Esophagus squamous epithelium (tissue), 4 donors: ENCODE results near the gene TXNRD1.

Experiments
- POLR2A ChIP-seq, 4 donors: fragments of 450-650 bp; IDR thresholded peaks; one replicate each; pipeline ENCODE4 v1.6.1; 2017; ENCODE audit warnings: antibody characterized with exemption in 4 of 4, mild to moderate bottlenecking in 4 of 4, moderate library complexity in 3 of 4
- TF ChIP-seq, protein P1 (sequence below), 6 experiments: fragments of 450-650 bp in 4 of 6; fragments of 200-600 bp in 2 of 6; sonication (generic) in 2 of 6; IDR thresholded peaks; one replicate each; pipeline ENCODE4 v1.5.1; 2016 to 2019; ENCODE audit warnings: antibody characterized with exemption in 6 of 6, mild to moderate bottlenecking in 4 of 6, moderate library complexity in 4 of 6

DNA sequence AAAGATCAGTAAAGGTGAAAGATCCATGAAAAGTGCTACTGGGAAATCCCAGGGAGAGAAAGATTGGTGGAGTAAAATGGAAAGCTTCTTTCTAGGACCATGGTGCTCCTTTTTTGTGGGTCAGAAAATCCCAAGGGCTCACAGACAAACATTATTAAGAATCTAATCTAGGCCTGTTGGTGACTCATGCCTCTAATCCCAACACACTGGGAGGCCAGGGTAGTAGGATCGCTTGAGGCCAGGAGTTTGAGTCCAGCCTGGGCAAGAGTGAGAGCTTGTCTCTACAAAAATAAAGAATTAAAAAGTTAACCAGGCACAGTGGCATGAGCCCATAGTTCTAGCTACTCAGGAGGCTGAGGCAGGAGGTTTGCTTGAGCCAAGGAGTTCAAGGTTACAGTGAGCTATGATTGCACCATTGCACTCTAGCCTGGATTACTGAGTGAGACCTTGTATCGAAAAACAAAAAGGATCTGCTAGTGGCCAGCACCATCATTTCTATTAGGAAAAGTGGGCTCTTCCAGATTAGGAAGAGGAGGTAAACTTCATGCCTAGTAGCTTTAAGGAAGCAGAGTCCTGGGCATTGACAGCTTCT is 43.0 kb downstream of the TXNRD1 start:
- TF ChIP-seq, protein P1, sequence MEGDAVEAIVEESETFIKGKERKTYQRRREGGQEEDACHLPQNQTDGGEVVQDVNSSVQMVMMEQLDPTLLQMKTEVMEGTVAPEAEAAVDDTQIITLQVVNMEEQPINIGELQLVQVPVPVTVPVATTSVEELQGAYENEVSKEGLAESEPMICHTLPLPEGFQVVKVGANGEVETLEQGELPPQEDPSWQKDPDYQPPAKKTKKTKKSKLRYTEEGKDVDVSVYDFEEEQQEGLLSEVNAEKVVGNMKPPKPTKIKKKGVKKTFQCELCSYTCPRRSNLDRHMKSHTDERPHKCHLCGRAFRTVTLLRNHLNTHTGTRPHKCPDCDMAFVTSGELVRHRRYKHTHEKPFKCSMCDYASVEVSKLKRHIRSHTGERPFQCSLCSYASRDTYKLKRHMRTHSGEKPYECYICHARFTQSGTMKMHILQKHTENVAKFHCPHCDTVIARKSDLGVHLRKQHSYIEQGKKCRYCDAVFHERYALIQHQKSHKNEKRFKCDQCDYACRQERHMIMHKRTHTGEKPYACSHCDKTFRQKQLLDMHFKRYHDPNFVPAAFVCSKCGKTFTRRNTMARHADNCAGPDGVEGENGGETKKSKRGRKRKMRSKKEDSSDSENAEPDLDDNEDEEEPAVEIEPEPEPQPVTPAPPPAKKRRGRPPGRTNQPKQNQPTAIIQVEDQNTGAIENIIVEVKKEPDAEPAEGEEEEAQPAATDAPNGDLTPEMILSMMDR (IDR thresholded peaks at IDR 0.05) = no peak
- no peak for TF ChIP-seq POLR2A (IDR thresholded peaks at IDR 0.05)
